GM08714 (cell line): ENCODE measurements around the gene SPAG4.

Source experiments
- H3K4me3 ChIP-seq: fragments of 200-500 bp; sonication (Bioruptor generic); 2 replicates; pipeline ENCODE4 v1.5.1; 2014; ENCODE audit warnings: mild to moderate bottlenecking, low read length, inconsistent platforms
- ZNF274 ChIP-seq: IDR thresholded peaks from 2 replicates; pipeline ENCODE4 v1.6.1; 2012; ENCODE audit warnings: mild to moderate bottlenecking, low read depth, low read length

The SPAG4 gene

GRCh38 chr20:35592339-35592974, 23.2 kb upstream of the SPAG4 start:
- no peak overlapping the region for H3K4me3 ChIP-seq
- no peak for TF ChIP-seq ZNF274

- no peak overlapping the region for H3K4me3 ChIP-seq
- no peak for TF ChIP-seq ZNF274
These were observed 20.2 kb upstream of the SPAG4 start for GRCh38 chr20:35595456-35595855.

DNA sequence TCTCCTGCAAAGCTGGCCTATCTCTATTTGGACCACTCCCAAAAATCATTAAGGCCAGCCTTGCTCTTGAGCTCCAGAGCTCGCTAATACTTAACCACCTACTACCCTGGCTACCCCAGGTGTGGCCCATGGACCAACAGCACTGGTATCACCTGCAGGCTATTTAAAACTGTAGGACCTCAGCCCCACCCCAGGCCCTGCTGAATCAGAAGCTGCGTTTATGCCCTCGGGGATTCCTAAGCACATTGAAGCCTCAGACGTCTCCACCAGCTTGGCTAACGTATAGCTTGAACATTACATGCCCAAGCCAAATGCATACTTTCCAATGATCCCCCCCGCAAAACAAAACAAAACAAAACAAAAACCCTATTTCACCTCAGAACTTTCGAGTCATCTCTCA, 19.7 kb upstream of the SPAG4 start:
- no peak for TF ChIP-seq ZNF274

GRCh38 chr20:35597186-35597585, 18.4 kb upstream of the SPAG4 start:
- no peak overlapping the region for H3K4me3 ChIP-seq
- no peak for TF ChIP-seq ZNF274

More for the DNA sequence above, 19.7 kb upstream of the SPAG4 start:
- H3K4me3 ChIP-seq = no peak overlapping the region

DNA sequence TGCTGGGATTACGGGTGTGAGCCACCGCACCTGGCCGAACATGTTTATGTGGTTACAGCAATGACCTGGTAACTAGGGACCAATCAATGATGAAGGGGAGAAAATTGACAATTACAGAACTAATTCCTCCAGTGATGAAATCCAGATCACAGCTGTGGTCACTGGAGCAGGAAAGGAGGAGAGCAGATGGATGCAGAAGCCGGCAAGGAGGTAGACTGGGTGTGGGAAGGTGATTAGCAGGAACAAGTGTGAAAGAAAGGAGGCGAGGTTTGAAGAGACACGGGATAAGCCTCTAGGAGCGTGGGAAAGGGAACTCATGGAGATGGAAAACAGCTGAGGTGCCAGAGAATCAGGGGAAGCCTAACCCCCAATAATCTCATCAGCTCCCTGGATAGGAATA, 17.2 kb upstream of the SPAG4 start:
- no peak overlapping the region for H3K4me3 ChIP-seq
- no peak for TF ChIP-seq ZNF274

- H3K4me3 ChIP-seq = no peak overlapping the region
- TF ChIP-seq ZNF274 = no peak
These were observed 16.5 kb upstream of the SPAG4 start for GRCh38 chr20:35598899-35599775.

DNA sequence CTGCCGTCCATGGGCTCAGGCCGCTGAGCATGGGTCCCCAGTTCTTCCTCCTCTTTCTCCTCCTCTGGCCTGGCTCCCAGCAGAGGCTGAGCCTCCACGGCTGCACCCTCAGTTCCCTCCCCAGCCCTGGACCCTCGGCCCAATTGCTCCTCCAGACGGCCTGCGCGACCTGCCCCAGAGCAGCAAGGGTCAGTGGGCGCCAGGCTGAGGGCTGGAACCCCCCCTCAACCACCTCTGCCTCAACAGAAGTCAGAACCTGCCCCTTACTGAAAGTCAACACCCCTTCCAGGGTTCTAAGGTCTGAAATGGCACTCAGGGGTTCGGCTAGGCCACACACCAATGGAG, 15.9 kb upstream of the SPAG4 start:
- no peak overlapping the region for H3K4me3 ChIP-seq
- no peak for TF ChIP-seq ZNF274

GRCh38 chr20:35600176-35600992, 15.2 kb upstream of the SPAG4 start:
- TF ChIP-seq ZNF274 = no peak
- H3K4me3 ChIP-seq = no peak overlapping the region; the same call in 1 of the 2 replicates

DNA sequence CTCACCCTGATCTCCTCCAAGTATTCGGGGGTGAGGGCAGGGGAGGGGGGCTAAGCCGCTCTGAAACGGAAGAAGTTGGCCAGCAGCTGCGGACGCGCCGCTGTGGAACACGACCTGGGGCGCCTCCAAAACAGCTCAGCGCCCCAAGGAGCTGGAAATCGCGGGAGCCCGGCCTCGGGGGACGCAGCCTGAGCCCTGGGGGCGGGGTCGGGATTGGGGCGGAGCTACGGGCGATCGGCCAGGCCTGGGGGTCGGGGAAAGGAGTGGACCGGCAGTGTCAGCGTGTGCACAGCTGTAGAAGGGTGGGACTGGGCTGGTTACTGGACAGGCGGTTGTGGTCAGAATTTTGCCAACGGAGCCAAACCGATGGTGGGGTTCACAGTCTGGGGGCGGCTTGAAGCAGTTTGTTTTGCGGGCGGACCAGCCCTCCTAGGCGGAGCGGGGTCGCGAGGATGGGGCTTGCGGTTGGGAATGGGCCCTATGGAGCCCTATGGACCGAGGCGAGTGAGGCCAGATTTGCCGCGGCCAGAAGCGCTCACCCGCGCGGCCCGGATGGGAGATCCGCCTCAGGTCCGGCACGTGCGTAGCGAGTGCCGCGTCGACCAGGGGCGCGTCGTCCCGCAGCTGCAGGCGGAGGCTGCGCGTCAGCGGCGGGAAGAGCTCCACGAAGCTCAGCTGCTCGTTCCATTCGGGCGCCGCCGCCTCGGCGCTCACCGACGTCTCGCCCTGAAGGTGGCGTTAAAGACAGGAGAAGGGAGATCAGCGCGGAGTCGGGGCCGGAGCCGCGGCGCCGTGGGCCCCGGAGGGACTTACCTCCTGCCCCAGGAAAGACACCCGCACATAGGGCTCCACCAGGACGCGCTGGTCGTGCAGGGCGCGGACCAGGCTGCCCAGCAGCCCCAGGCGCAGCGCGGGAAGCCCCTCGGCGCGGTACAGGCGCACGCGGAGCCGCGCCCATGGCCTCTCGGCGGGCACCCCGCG, 14.3 kb upstream of the SPAG4 start:
- no peak for TF ChIP-seq ZNF274
- peak overlapping the region; percentile 15; the same call in 1 of the 2 replicates for H3K4me3 ChIP-seq

DNA sequence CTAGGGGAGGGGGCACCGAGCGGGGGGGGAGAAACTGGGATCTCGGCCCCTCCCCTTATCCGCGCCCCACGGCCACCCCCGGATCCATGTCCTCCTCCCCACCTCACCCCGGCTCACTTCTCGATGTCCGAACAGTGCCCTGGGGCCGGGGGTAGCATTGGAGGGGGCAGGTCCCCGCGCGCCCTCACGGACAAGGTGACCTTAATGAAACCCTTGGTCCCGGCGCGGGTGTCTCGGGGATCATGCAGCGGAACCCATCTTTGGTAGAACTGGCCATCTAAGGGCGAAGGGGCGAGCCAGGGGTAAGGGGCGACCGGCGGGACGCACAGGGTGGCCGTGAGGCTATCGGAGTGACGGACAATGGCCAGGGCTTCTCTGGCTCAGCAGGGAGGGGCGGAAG, 13.6 kb upstream of the SPAG4 start:
- TF ChIP-seq ZNF274 = no peak
- H3K4me3 ChIP-seq = peak overlapping the region; percentile 15; the same call in 1 of the 2 replicates

DNA sequence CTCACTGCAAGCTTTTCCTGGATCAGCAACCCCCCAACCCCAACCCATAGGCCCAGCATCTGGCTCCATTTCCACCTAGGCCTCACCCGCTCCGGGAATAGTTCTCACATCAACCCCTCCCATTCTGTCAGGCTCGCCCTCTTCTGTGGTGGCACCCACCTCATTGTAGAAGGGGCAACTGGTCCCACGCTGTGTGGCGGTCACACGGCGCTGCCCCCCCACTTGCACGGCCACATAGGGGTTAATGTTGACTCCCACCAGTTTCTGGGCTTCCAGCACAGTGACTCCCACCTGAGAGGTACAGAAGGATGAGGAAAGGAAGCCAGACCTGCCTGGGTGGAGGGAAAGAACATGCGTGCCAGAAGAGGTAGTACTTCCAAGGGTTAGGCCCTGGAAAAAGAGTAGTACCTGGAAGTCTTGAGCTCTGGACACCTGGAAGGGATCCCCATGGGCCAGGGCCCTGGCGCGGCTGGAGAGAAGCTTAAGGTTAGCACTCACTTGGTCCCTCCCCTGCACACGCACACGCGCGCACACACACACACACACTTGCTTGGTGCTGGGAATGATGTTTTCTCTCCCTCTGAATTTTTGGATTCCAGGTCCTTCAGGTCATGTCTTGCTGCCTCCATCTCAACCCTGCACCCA, 12.7 kb upstream of the SPAG4 start:
- H3K4me3 ChIP-seq = no peak overlapping the region

DNA sequence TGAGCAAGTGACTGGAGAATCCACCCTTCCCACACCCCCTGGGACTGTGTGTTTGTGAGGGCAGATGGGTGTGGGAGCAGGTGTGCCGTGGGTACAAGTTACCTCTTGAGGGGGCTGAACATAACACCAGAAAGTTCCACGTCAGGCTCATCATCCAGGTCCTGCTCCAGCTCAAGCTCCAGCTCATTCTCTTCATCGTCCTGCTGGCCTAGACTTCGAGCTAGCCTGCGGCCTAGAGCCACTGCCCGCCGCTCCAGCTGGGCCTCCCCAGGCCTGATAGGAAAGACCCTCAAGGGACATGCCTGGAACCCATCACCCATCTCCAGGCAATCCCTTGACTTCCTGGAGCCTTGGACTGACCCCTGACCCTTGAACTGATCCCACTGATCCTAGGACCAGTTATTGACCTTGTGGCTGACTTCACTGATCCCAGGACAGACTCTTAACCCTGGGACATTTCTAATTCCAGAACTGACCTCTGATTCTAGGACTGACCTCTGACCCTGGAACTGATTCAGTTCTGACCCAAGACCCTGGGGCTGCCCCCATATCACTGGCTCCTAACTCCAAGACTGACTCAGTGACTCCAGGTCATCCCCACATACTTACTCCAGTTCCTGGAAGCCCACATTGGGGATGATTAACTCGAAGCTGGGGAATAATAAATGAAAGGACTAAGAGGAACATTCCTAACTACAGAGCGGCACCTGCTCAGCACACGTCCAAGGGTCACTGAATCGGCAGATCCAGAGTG, 11.8 kb upstream of the SPAG4 start:
- H3K4me3 ChIP-seq = no peak overlapping the region
- TF ChIP-seq ZNF274 = no peak

More for the DNA sequence above, 12.7 kb upstream of the SPAG4 start:
- no peak for TF ChIP-seq ZNF274

DNA sequence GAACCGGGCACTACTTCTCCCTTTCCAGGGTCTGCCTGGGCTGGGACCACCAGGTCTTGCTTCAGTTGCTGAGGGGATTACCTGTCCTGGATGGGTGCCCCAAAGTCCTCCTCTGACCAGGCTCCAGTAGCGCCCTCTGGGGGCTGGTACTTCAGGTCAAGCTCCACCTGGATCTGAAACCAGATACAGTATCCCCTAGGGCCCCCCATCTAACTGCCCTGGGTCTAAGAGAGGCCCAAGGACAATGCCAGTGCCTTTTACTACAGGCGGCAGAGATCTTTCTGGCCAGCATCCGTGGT, 11.2 kb upstream of the SPAG4 start:
- no peak overlapping the region for H3K4me3 ChIP-seq
- TF ChIP-seq ZNF274 = no peak
